Omental fat pad (tissue), 4 donors: Measurements from ENCODE around the gene TBX19. TPM values are rescaled to one million over a fixed set of nuclear protein-coding genes. Genes with fewer than 3 reads are reported as not detected.

Experiments used
- ATAC-seq: fragments of 150-250 bp; one replicate; pipeline ENCODE4 v1.9.1; 2016; ENCODE audit warnings: mild to moderate bottlenecking, moderate library complexity; ENCODE audit not compliant: low FRiP score
- DNase-seq: peaks from one replicate; pipeline ENCODE4 v3.0.0-alpha.2; 2019; ENCODE audit warnings: low spot score
- CTCF ChIP-seq, 3 donors: fragments of 450-650 bp; IDR thresholded peaks; one replicate each; pipeline ENCODE4 v1.5.1; 2016 to 2017; ENCODE audit warnings: antibody characterized with exemption in 3 of 3, mild to moderate bottlenecking in 3 of 3, moderate library complexity in 2 of 3
- total RNA-seq, 4 donors: library from RNA; depleted of rRNA; stranded (reverse); fragments of >200 nt; gene quantifications; one replicate each; pipeline ENCODE4 v1.1.0, GENCODE V29; 2016

The TBX19 gene
- total RNA-seq, 4 donors from 2014 or later: 0.56 to 1.4 (median 1.3) TPM

GRCh38 chr1:168260393-168260792 lies 20.3 kb upstream of the TBX19 start:
- ATAC-seq (no peak), DNase-seq (no peak)
- no peak for TF ChIP-seq CTCF (IDR thresholded peaks at IDR 0.05)

GRCh38 chr1:168261390-168261789 lies 19.3 kb upstream of the TBX19 start:
- TF ChIP-seq CTCF (IDR thresholded peaks at IDR 0.05): no peak
- ATAC-seq: no peak

GRCh38 chr1:168263130-168263529 lies 17.5 kb upstream of the TBX19 start:
- no peak for TF ChIP-seq CTCF (IDR thresholded peaks at IDR 0.05)
- ATAC-seq: no peak
- DNase-seq: no peak

More at GRCh38 chr1:168261390-168261789, 19.3 kb upstream of the TBX19 start:
- no peak for DNase-seq

- ATAC-seq (no peak), DNase-seq (no peak)
- TF ChIP-seq CTCF (IDR thresholded peaks at IDR 0.05): no peak
These were observed 16.4 kb upstream of the TBX19 start for GRCh38 chr1:168264296-168264695.

- no peak for ATAC-seq
- no peak for DNase-seq
- no peak for TF ChIP-seq CTCF (IDR thresholded peaks at IDR 0.05)
These were observed 15.1 kb upstream of the TBX19 start for GRCh38 chr1:168265596-168265995.

- DNase-seq (no peak), ATAC-seq (no peak)
- no peak for TF ChIP-seq CTCF (IDR thresholded peaks at IDR 0.05)
These were observed 14.0 kb upstream of the TBX19 start for GRCh38 chr1:168266644-168267186.

- TF ChIP-seq CTCF (IDR thresholded peaks at IDR 0.05): no peak
- DNase-seq: no peak
- ATAC-seq: no peak
These were observed 9.0 kb upstream of the TBX19 start for GRCh38 chr1:168271636-168272035.
